IPS-18c (cell line): ENCODE data around the gene TSC2.
"Not testable (repeated sequence)": the region's sequence is repeated elsewhere in the genome, so short reads cannot be mapped to it uniquely, and the experiment has no call there.

Source experiments
- H3K4me3 ChIP-seq: 2 replicates; pipeline ENCODE4 v1.7.0; 2013; ENCODE audit warnings: low read depth, mild to moderate bottlenecking, low read length, moderate library complexity; ENCODE audit not compliant: insufficient read depth
- H3K9me3 ChIP-seq: one replicate; pipeline ENCODE4 v1.6.1; 2013; ENCODE audit warnings: mild to moderate bottlenecking, low read length, moderate library complexity; ENCODE audit not compliant: control insufficient read depth, insufficient read depth

TSC2 gene

GRCh38 chr16:2008009-2008526, 39.7 kb upstream of the TSC2 start:
- Histone ChIP-seq H3K9me3 (no peaks in the 10 kb centered on the region), H3K4me3 (peak overlapping the region; percentile 15)

- Histone ChIP-seq H3K9me3 (no peaks in the 10 kb centered on the region), H3K4me3 (peak overlapping the region; percentile 93)
These were observed 39.1 kb upstream of the TSC2 start for GRCh38 chr16:2008631-2009163.

GRCh38 chr16:2009164-2009711, 38.5 kb upstream of the TSC2 start:
- Histone ChIP-seq H3K9me3 (no peaks in the 10 kb centered on the region), H3K4me3 (peak overlapping the region; percentile 93)

- peak within 1 kb of the TSS; percentile 96 for H3K4me3 ChIP-seq
- H3K9me3 ChIP-seq, result no peaks in the 10 kb centered on the region
These were observed 37.8 kb upstream of the TSC2 start, which contains the start of gene ZNF598 for GRCh38 chr16:2009791-2010510. Gene ZNF598 (minus strand): TSS chr16:2009821.

GRCh38 chr16:2011726-2012125, 36.1 kb upstream of the TSC2 start:
- not testable (repeated sequence) for H3K9me3 ChIP-seq

GRCh38 chr16:2013527-2013926, 34.3 kb upstream of the TSC2 start:
- no peak overlapping the region for H3K4me3 ChIP-seq
- H3K9me3 ChIP-seq, result no peaks in the 10 kb centered on the region

More at GRCh38 chr16:2011726-2012125, 36.1 kb upstream of the TSC2 start:
- H3K4me3 ChIP-seq, result not testable (repeated sequence)

- Histone ChIP-seq H3K4me3 (no peak overlapping the region), H3K9me3 (peaks cover 2% of the 10 kb centered on the region)
These were observed 32.5 kb upstream of the TSC2 start for GRCh38 chr16:2015117-2015946.

GRCh38 chr16:2015947-2016208, 31.9 kb upstream of the TSC2 start:
- Histone ChIP-seq H3K9me3 (peaks cover 2% of the 10 kb centered on the region), H3K4me3 (no peak overlapping the region)

- peaks cover 2% of the 10 kb centered on the region for H3K9me3 ChIP-seq
- H3K4me3 ChIP-seq, result no peak overlapping the region
These were observed 31.3 kb upstream of the TSC2 start for GRCh38 chr16:2016407-2016922.

- peaks cover 2% of the 10 kb centered on the region for H3K9me3 ChIP-seq
- peak within 1 kb of the TSS; percentile 56 for H3K4me3 ChIP-seq
These were observed 28.3 kb upstream of the TSC2 start, which contains the start of gene NPW for GRCh38 chr16:2019518-2019920. Gene NPW (plus strand): TSS chr16:2019785.

- Histone ChIP-seq H3K9me3 (peaks cover 2% of the 10 kb centered on the region), H3K4me3 (peak overlapping the region; percentile 56)
These were observed 27.6 kb upstream of the TSC2 start for GRCh38 chr16:2019921-2020831.

- Histone ChIP-seq H3K9me3 (peaks cover 2% of the 10 kb centered on the region), H3K4me3 (peak overlapping the region; percentile 51)
These were observed 25.1 kb upstream of the TSC2 start for GRCh38 chr16:2022723-2023091.

GRCh38 chr16:2023092-2024031, 24.4 kb upstream of the TSC2 start:
- peaks cover 2% of the 10 kb centered on the region for H3K9me3 ChIP-seq
- H3K4me3 ChIP-seq, result peak overlapping the region; percentile 51

GRCh38 chr16:2024032-2024420, 23.8 kb upstream of the TSC2 start:
- H3K9me3 ChIP-seq, result no peaks in the 10 kb centered on the region
- H3K4me3 ChIP-seq, result no peak overlapping the region

GRCh38 chr16:2025251-2025650, 22.5 kb upstream of the TSC2 start:
- H3K9me3 ChIP-seq, result no peaks in the 10 kb centered on the region
- H3K4me3 ChIP-seq, result no peak overlapping the region
